ENCODE measurements around the gene POLG2.

- TF ChIP-seq YY1 (IDR thresholded peaks at IDR 0.05; ENCODE audit: insufficient read depth, insufficient read length) (no peak), SUZ12 (IDR thresholded peaks at IDR 0.05; ENCODE audit: extremely low read depth, insufficient read depth, insufficient read length) (no peak)
These were observed 8.6 kb downstream of the POLG2 start for GRCh38 chr17:64488301-64488700.

Data from NT2/D1 (cell line).